HepG2 (cell line): ENCODE data around the gene CAD.

Source experiments
- DNMT3B ChIP-seq: conservative IDR thresholded peaks from 2 replicates; pipeline ENCODE4 v1.6.1; 2016; ENCODE audit warnings: missing biosample characterization, control low read depth
- LBX2 ChIP-seq: sonication (generic); formaldehyde crosslinking; IDR thresholded peaks from 2 replicates; pipeline ENCODE4 v1.5.0; 2020; ENCODE audit warnings: missing genetic modification reagents, mild to moderate bottlenecking, borderline replicate concordance
- RORA ChIP-seq: sonication (generic); formaldehyde crosslinking; IDR thresholded peaks from 2 replicates; pipeline ENCODE4 v1.5.0; 2020; ENCODE audit warnings: mild to moderate bottlenecking, missing genetic modification reagents, moderate library complexity
- TF ChIP-seq, protein P1 (sequence below): sonication (generic); formaldehyde crosslinking; conservative IDR thresholded peaks from 2 replicates; pipeline ENCODE4 v1.4.0; 2020; ENCODE audit warnings: missing genetic modification reagents

- TF ChIP-seq RORA (no peak), LBX2 (CRISPR knock-in tag) (no peak), DNMT3B (no peak)
- TF ChIP-seq, protein P1, sequence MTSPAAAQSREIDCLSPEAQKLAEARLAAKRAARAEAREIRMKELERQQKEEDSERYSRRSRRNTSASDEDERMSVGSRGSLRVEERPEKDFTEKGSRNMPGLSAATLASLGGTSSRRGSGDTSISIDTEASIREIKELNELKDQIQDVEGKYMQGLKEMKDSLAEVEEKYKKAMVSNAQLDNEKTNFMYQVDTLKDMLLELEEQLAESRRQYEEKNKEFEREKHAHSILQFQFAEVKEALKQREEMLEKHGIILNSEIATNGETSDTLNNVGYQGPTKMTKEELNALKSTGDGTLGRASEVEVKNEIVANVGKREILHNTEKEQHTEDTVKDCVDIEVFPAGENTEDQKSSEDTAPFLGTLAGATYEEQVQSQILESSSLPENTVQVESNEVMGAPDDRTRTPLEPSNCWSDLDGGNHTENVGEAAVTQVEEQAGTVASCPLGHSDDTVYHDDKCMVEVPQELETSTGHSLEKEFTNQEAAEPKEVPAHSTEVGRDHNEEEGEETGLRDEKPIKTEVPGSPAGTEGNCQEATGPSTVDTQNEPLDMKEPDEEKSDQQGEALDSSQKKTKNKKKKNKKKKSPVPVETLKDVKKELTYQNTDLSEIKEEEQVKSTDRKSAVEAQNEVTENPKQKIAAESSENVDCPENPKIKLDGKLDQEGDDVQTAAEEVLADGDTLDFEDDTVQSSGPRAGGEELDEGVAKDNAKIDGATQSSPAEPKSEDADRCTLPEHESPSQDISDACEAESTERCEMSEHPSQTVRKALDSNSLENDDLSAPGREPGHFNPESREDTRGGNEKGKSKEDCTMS, result no peak
These were observed 24.8 kb downstream of the CAD start for GRCh38 chr2:27241761-27242613.
